IMR-90 (cell line): Measurements from ENCODE around the gene TEX2. TPM values are rescaled to one million over a fixed set of nuclear protein-coding genes. Genes with fewer than 3 reads are reported as not detected.

Experiments used
- ATAC-seq: fragments of 200-7000 bp; cut with Tn5 transposase; 2 replicates; pipeline ENCODE4 v1.9.1; 2020; ENCODE audit warnings: low read depth, mild to moderate bottlenecking, moderate library complexity
- BruUV-seq: library from RNA; stranded (reverse); fragments of 400-500 nt; replicated peaks from 2 replicates; lab custom pipeline; 2021; lab: Mats Ljungman, UMichigan
- CTCF ChIA-PET: fragments of 300-600 bp; formaldehyde crosslinking; extraction: SDS; loops from one replicate; lab custom pipeline; 2021; ENCODE audit warnings: antibody characterized with exemption; lab: Yijun Ruan, JAX
- POLR2A ChIA-PET: fragments of 300-600 bp; sonication (Branson Sonifier 250); formaldehyde crosslinking; loops from one replicate; lab custom pipeline; 2022; ENCODE audit warnings: antibody characterized with exemption; ENCODE audit not compliant: unreplicated experiment; lab: Charles Lee
- DNase-seq: peaks from one replicate; pipeline ENCODE4 v3.0.0; 2013
- H2AFZ ChIP-seq: replicated peaks from 2 replicates; pipeline ENCODE3; 2013; ENCODE audit warnings: low read length, mild to moderate bottlenecking; ENCODE audit not compliant: poor library complexity
- H2AK5ac ChIP-seq: 2 replicates; pipeline ENCODE4 v1.6.1; 2013; ENCODE audit warnings: low read depth, low read length, inconsistent platforms
- H2AK9ac ChIP-seq: replicated peaks from 2 replicates; pipeline ENCODE3; 2013; ENCODE audit warnings: mild to moderate bottlenecking, low read depth, low read length, moderate library complexity; ENCODE audit not compliant: poor library complexity
- H2BK120ac ChIP-seq: 2 replicates; pipeline ENCODE4 v1.6.1; 2013; ENCODE audit warnings: low read depth, low read length, inconsistent platforms
- H2BK15ac ChIP-seq: 3 replicates; pipeline ENCODE4 v1.6.1; 2013; ENCODE audit warnings: low read depth, low read length, inconsistent platforms
- H2BK20ac ChIP-seq: 2 replicates; pipeline ENCODE4 v1.6.1; 2013; ENCODE audit warnings: low read depth, mild to moderate bottlenecking, inconsistent platforms, low read length, moderate library complexity
- H2BK5ac ChIP-seq: 2 replicates; pipeline ENCODE4 v1.6.1; 2013; ENCODE audit warnings: mild to moderate bottlenecking, low read depth, low read length, inconsistent platforms; ENCODE audit not compliant: poor library complexity, severe bottlenecking
- H3K14ac ChIP-seq: replicated peaks from 2 replicates; pipeline ENCODE4 v1.6.1; 2013; ENCODE audit warnings: low read depth, low read length, inconsistent platforms
- H3K18ac ChIP-seq: 2 replicates; pipeline ENCODE4 v1.6.1; 2013; ENCODE audit warnings: low read depth, low read length, control low read depth
- H3K23ac ChIP-seq: 2 replicates; pipeline ENCODE4 v1.6.1; 2013; ENCODE audit warnings: low read depth, low read length, inconsistent platforms
- H3K27ac ChIP-seq: 2 replicates; pipeline ENCODE4 v1.5.1; 2013; ENCODE audit warnings: mild to moderate bottlenecking, control low read depth, low read length; ENCODE audit not compliant: insufficient read depth
- H3K27me3 ChIP-seq: 2 replicates; pipeline ENCODE4 v1.6.1; 2013; ENCODE audit warnings: low read length; ENCODE audit not compliant: control insufficient read depth, insufficient read depth
- H3K36me3 ChIP-seq: 2 replicates; pipeline ENCODE4 v1.6.1; 2013; ENCODE audit warnings: low read length, mixed read lengths; ENCODE audit not compliant: control insufficient read depth, insufficient read depth
- H3K4ac ChIP-seq: 2 replicates; pipeline ENCODE4 v1.6.1; 2013; ENCODE audit warnings: low read depth, low read length, inconsistent platforms
- H3K4me1 ChIP-seq: 2 replicates; pipeline ENCODE4 v1.6.1; 2013; ENCODE audit warnings: low read length, mixed read lengths; ENCODE audit not compliant: control insufficient read depth, insufficient read depth
- H3K4me2 ChIP-seq: 2 replicates; pipeline ENCODE4 v1.6.1; 2013; ENCODE audit warnings: low read depth, mild to moderate bottlenecking, control low read depth, low read length, moderate library complexity
- H3K4me3 ChIP-seq: 2 replicates; pipeline ENCODE4 v1.5.1; 2013; ENCODE audit warnings: low read depth, mild to moderate bottlenecking, control low read depth, low read length, moderate library complexity; ENCODE audit not compliant: insufficient read depth
- H3K56ac ChIP-seq: 2 replicates; pipeline ENCODE4 v1.6.1; 2013; ENCODE audit warnings: low read length, inconsistent platforms; ENCODE audit not compliant: insufficient read depth; ENCODE audit errors: extremely low read depth
- H3K79me1 ChIP-seq, 2 experiments: 2 replicates each; pipeline ENCODE4 v1.6.1; 2013; ENCODE audit warnings: low read length in 2 of 2, inconsistent platforms in 1 of 2, low read depth in 1 of 2
- H3K9ac ChIP-seq: 2 replicates; pipeline ENCODE4 v1.6.1; 2013; ENCODE audit warnings: low read depth, low read length, control low read depth
- H3K9me1 ChIP-seq: 2 replicates; pipeline ENCODE4 v1.6.1; 2013; ENCODE audit warnings: low read length, inconsistent platforms; ENCODE audit not compliant: insufficient read depth
- H3K9me3 ChIP-seq: 2 replicates; pipeline ENCODE4 v1.6.1; 2013; ENCODE audit warnings: low read length; ENCODE audit not compliant: control insufficient read depth, insufficient read depth
- H4K20me1 ChIP-seq: 2 replicates; pipeline ENCODE4 v1.6.1; 2013; ENCODE audit warnings: low read length, inconsistent platforms; ENCODE audit not compliant: insufficient read depth
- H4K5ac ChIP-seq: 2 replicates; pipeline ENCODE4 v1.6.1; 2013; ENCODE audit warnings: mild to moderate bottlenecking, low read depth, low read length, control low read depth
- H4K8ac ChIP-seq, 2 experiments: 2 replicates each; pipeline ENCODE4 v1.6.1; 2013; ENCODE audit warnings: low read depth in 2 of 2, low read length in 2 of 2, control low read depth in 1 of 2, inconsistent platforms in 1 of 2
- H4K91ac ChIP-seq: 2 replicates; pipeline ENCODE4 v1.6.1; 2013; ENCODE audit warnings: low read depth, low read length, inconsistent platforms; ENCODE audit not compliant: insufficient read depth
- BHLHE40 ChIP-seq: fragments of 150-350 bp; IDR thresholded peaks from 2 replicates; pipeline ENCODE4 v1.6.1; 2016; ENCODE audit warnings: mild to moderate bottlenecking, low read depth, low read length
- CEBPB ChIP-seq: IDR thresholded peaks from 2 replicates; pipeline ENCODE4 v1.6.1; 2012; ENCODE audit warnings: low read depth, low read length, improper control_type of control experiment
- CHD1 ChIP-seq: IDR thresholded peaks from 2 replicates; pipeline ENCODE4 v1.6.1; 2012; ENCODE audit warnings: low read depth, low read length, improper control_type of control experiment
- CTCF ChIP-seq: conservative IDR thresholded peaks from 2 replicates; pipeline ENCODE4 v1.5.1; 2012; ENCODE audit warnings: mild to moderate bottlenecking, low read depth, low read length, improper control_type of control experiment
- ELK1 ChIP-seq: fragments of 150-350 bp; IDR thresholded peaks from 2 replicates; pipeline ENCODE4 v1.6.1; 2016; ENCODE audit warnings: low read depth, mild to moderate bottlenecking, low read length, moderate library complexity, borderline replicate concordance
- FOS ChIP-seq: fragments of 150-350 bp; IDR thresholded peaks from 2 replicates; pipeline ENCODE4 v1.6.1; 2016; ENCODE audit warnings: low read depth, low read length
- MAFK ChIP-seq: IDR thresholded peaks from 2 replicates; pipeline ENCODE4 v1.6.1; 2012; ENCODE audit warnings: low read depth, low read length, improper control_type of control experiment
- MAZ ChIP-seq: IDR thresholded peaks from 2 replicates; pipeline ENCODE4 v1.6.1; 2012; ENCODE audit warnings: low read depth, mild to moderate bottlenecking, low read length, improper control_type of control experiment, moderate library complexity, borderline replicate concordance
- MXI1 ChIP-seq: IDR thresholded peaks from 2 replicates; pipeline ENCODE4 v1.6.1; 2012; ENCODE audit warnings: low read depth, mild to moderate bottlenecking, low read length, moderate library complexity, borderline replicate concordance
- NFE2L2 ChIP-seq: fragments of 150-350 bp; IDR thresholded peaks from 2 replicates; pipeline ENCODE4 v1.6.1; 2016; ENCODE audit warnings: low read depth, mild to moderate bottlenecking, low read length
- POLR2A ChIP-seq: IDR thresholded peaks from 2 replicates; pipeline ENCODE4 v1.6.1; 2012; ENCODE audit warnings: mild to moderate bottlenecking, low read depth, low read length
- RAD21 ChIP-seq: IDR thresholded peaks from 2 replicates; pipeline ENCODE4 v1.6.1; 2012; ENCODE audit warnings: low read length, improper control_type of control experiment
- RCOR1 ChIP-seq: IDR thresholded peaks from 2 replicates; pipeline ENCODE4 v1.6.1; 2012; ENCODE audit warnings: mild to moderate bottlenecking, low read length, improper control_type of control experiment; ENCODE audit not compliant: insufficient replicate concordance
- RFX5 ChIP-seq: IDR thresholded peaks from 2 replicates; pipeline ENCODE4 v1.8.0; 2012; ENCODE audit warnings: low read depth, mild to moderate bottlenecking, low read length, moderate library complexity
- SMC3 ChIP-seq: fragments of 150-350 bp; IDR thresholded peaks from 2 replicates; pipeline ENCODE4 v1.6.1; 2016; ENCODE audit warnings: low read depth, mild to moderate bottlenecking, antibody characterized with exemption, low read length, moderate library complexity
- USF2 ChIP-seq: fragments of 150-350 bp; IDR thresholded peaks from 2 replicates; pipeline ENCODE4 v1.6.1; 2017; ENCODE audit warnings: mild to moderate bottlenecking, antibody characterized with exemption, low read length, low read depth
- WGBS, 2 experiments: methylation state at CpG; one replicate each; pipeline versions ENCODE4 v1.1.5 to v1.1.7; 2013; ENCODE audit warnings: missing lambda C conversion rate in 2 of 2; ENCODE audit not compliant: insufficient read length in 1 of 2; ENCODE audit errors: extremely low coverage in 2 of 2; 5-methylcytosine and 5-hydroxymethylcytosine counted together
- dilution Hi-C: fragments of 300-500 bp; cut with HindIII; formaldehyde crosslinking; loops from one replicate; pipeline ENCODE4 v1.14.3; 2018; ENCODE audit warnings: low sequenced_read_pairs; ENCODE audit not compliant: unreplicated experiment
- in situ Hi-C: fragments of 300-500 bp; cut with MboI; formaldehyde crosslinking; loops from 3 replicates; pipeline ENCODE4 v1.14.3; 2019; ENCODE audit warnings: low sequenced_read_pairs, inconsistent platforms, mixed read lengths
- intact Hi-C: fragments of 100-400 bp; cut with micrococcal nuclease; formaldehyde crosslinking; loops from 2 replicates; pipeline ENCODE4 v1.10.0; 2022
- polyA plus RNA-seq, 3 experiments: library from polyadenylated mRNA; depleted of rRNA; stranded (reverse); fragments of >200 nt; gene quantifications; 2 replicates each; pipeline ENCODE4 v1.2.3, GENCODE V29; 2012; ENCODE audit warnings: low replicate concordance in 1 of 3
- total RNA-seq: library from RNA; depleted of rRNA; stranded (reverse); fragments of >200 nt; gene quantifications from 2 replicates; pipeline ENCODE4 v1.2.3, GENCODE V29; 2012

Gene TEX2
- total and polyA plus RNA-seq, 2 of the 4 experiments (the other 2 are of a cell fraction): 18.2 to 21.9 TPM

- Histone ChIP-seq H3K4me2 (no peak overlapping the region), H3K4me3 (no peak overlapping the region), H4K8ac (no peak overlapping the region), H2AFZ (no peak overlapping the region), H3K23ac (no peak overlapping the region), H4K91ac (no peak overlapping the region), H3K14ac (no peak overlapping the region), H3K9me1 (0 out of 2 replicates have a peak, but pooled peaks cover 5% of the 10 kb centered on the region), H3K9ac (no peak overlapping the region), H2BK15ac (no peak overlapping the region), H3K4ac (no peak overlapping the region), H2BK120ac (no peak overlapping the region), H3K36me3 (no peaks in the 10 kb centered on the region), H3K56ac (no peak overlapping the region), H3K4me1 (peaks cover 5% of the 10 kb centered on the region), H3K9me3 (no peaks in the 10 kb centered on the region), H4K20me1 (peaks cover 14% of the 10 kb centered on the region), H2BK20ac (no peak overlapping the region), H2AK9ac (no peak overlapping the region), H2BK5ac (no peak overlapping the region), H3K18ac (no peak overlapping the region), H3K27me3 (no peaks in the 10 kb centered on the region), H2AK5ac (no peak overlapping the region), H3K79me1 (peaks cover 46 to 50% of the 10 kb centered on the region in 2 experiments), H4K5ac (no peak overlapping the region), H3K27ac (no peak overlapping the region)
- WGBS, 2 experiments: no CpG with 5 or more reads among the region's 1 CpG
- DNase-seq (no peak), ATAC-seq (no peak)
- dilution Hi-C loops (no loop called here), in situ Hi-C loops (no loop called here), intact Hi-C loops (loop anchor here (5.0 kb wide), 1 partner anchor 59 kb away; no protein-coding TSS in a partner anchor)
- no TSS peak for BruUV-seq
- CTCF ChIA-PET: no interaction called here
- POLR2A ChIA-PET: no interaction called here
- no peak for TF ChIP-seq MXI1
- TF ChIP-seq NFE2L2: no peak
- TF ChIP-seq USF2: no peak
- no peak for TF ChIP-seq SMC3
- TF ChIP-seq CHD1: no peak
- TF ChIP-seq CTCF: no peak
- TF ChIP-seq MAZ: no peak
- TF ChIP-seq CEBPB: no peak
- no peak for TF ChIP-seq RCOR1
- TF ChIP-seq RFX5: no peak
- no peak for TF ChIP-seq MAFK
- no peak for TF ChIP-seq POLR2A
- no peak for TF ChIP-seq RAD21
- no peak for TF ChIP-seq BHLHE40
- no peak for TF ChIP-seq ELK1
- TF ChIP-seq FOS: no peak
Observed at GRCh38 chr17:64260886-64261285, 2.2 kb downstream of the TEX2 start.
